Stimulated activated CD8-positive, alpha-beta memory T cell treated with anti-CD3 and anti-CD28 coated beads, Interleukin-7, amount 100 ng/mL, for 48 hours (primary cell): ENCODE data around the gene HOXB5.

ENCODE experiments used
- DNase-seq, 2 donors: peaks; one replicate each; pipeline ENCODE4 v3.0.0-alpha.2; 2020; ENCODE audit warnings: low read depth in 1 of 2; ENCODE audit errors: extremely low read depth in 1 of 2

HOXB5 gene

GRCh38 chr17:48564188-48565021, 29.2 kb downstream of the HOXB5 start:
- no peak for DNase-seq

DNA sequence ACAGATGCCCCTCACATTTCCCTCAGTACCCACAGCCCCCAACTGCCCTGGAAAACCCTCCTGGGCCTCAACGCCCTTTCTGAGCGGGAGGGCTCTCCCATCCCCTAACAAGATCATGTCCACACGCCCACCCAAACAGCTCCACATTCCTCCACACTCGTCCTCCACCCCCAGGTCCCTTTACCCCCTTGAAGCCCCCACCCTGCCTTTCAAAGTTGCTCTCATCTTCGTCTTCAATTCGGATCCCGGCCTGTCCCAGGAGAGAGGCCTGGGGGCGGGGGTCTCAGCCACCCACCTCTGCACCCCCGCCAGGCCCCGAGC, 29.8 kb downstream of the HOXB5 start:
- no peak for DNase-seq

DNA sequence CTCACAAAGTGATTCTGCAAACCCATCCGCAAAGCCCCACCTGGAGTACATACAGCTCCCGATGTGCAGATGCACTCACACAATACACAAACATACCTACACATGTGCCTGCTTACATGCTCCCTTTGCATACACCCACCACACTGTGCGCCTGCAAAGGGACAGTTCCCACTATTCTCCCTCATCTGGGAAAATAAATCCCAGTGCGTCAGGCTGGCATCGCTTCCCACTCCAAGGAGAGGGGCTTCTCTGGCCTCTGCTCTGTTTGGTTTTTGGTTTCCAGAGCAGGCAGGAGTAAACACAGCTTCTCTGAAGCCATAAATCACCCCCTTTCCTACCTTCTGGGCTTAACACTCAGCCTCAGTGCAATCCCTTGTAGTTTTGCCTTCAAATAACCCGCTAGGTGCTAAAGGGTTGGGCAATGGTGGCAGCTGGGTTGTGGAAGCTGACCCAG, 30.2 kb downstream of the HOXB5 start:
- no peak for DNase-seq

- no peak for DNase-seq
Observed at GRCh38 chr17:48562934-48563333, 30.6 kb downstream of the HOXB5 start.

DNA sequence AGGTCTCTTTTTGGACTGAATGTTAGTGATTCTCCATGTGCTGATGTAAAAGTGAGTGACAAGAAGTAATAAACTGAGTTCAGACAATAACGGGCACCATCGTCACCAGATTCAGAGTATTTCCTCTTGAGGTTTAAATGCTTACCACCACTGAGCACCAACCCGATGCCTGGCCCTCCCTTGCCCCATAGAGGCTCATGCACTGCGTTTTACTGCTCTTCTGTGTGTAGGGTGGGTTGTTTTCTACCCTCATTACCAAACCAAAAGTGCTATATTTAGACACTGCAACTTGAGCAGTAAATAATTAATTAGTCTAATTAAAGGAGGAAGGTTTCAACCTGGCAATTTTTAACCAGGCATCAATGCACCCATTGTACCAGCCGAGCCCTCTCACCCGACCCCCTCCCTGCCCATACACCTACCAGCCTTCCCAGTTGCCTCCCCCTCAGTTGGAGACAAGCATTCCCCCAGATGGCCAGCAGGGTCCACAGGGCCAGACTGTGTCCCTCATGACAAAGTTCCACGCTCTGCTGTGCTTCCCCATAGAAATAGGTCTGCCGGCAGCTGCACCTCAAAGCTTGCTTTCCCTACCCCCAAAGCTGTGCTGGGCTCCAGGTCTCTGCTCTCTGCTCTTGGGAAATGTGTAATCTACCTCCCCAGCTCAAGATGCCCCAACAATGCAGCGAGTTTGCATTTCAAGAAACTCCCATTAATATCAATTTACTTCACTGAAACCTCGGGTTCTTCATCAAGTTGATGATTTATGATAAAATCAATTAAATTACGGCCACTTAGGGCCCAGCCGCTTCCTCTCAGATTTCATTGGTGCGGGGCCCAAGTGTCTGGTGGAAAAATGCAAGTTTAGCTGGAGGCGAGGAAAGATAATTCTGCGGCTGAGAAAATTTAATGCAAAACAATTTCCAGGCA, 31.4 kb downstream of the HOXB5 start:
- no peak for DNase-seq

DNA sequence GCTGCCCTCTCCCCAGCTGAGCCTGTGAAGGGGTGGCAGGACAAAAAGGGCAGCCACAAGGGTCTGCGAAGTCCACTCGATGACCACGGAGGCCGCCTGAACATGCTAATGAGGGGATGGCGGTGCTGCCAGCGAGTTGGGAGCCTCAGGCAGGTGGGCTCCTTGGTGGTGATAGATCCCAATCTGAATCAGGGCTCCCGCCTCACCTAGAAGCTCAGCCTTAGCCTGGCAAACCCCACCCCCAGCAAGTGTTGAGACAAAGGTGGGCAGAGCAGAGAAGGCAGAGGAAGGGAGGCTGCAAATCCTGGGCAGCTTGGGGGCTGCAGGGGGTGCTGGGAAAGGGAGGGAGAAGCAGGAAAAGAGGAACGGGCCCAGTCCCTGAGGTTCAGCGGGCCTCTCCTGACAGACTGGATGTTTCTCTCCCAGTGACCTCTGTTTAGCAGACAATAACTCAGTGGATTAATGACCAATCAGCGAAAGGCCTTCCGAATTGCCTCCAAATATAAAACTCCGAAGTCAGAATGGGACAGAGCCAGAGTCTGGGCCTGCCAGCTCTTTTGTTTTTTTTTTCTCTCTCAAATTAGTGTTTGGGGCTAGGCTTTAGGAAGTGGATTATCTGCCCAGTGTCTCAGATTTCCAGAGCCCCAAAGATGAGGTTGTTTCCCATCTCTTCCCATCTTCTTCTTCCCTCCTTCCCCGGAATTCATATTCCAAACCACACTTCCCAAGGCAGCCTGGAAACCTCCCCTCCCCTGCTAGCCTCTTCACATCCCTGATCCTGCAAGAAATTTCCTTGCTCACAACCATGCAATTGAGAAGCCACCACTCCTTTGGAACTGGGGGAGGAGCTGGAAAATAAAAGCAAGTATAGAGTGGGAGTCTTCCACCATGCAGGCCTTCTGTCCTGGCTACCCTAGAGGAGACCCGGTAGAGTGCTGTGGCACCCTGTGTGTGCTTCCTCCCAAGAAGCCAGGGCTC, 33.5 kb downstream of the HOXB5 start:
- no peak for DNase-seq

DNA sequence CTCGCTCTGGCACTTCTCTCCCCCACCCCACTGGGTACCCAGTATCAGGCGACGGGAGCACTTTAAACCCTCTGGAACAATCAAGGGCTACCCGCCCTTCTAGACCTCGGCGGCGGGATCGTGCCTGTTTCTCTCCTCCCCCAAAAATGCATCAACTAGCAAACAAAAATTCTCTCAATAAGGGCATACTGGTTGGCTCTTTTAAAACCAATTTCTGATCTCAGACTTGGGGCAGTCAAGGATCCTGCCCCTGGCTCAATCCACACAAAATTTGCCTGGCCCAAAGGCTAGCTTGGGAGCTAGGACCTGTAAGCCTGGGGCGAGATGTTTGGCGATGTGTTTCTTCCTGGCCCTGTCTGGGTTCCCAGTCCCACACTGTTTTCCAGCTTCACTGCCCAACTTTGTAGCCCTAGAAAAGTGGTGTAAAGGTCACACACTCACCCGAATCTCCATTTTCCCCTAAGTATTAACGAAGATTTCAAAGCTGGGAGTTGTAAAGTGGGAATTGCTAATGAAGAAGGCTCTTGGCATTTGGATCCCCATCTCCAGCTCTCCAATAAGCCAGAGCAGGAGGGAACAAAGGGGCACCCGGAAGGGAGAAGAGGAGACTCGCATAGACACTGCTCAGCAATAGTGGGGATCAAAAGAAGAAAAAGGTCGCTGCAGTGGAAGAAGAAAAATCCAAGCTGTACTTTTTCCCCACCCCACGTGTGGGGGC, 34.3 kb downstream of the HOXB5 start:
- no peak for DNase-seq

DNA sequence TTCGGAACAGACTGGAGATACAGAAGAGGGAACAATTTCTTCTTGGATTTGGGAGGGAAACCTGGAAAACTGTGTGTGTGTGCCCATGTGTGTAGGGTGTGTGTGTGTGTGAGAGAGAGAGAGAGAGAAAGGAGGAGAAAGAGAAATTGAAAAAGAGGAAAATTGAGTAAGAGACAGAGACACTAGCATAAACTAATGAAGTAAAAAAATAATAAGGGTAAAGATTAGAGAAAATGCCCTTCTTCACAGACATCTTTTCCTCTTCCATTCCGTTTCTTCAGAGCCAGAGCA, 34.8 kb downstream of the HOXB5 start:
- no peak for DNase-seq

DNA sequence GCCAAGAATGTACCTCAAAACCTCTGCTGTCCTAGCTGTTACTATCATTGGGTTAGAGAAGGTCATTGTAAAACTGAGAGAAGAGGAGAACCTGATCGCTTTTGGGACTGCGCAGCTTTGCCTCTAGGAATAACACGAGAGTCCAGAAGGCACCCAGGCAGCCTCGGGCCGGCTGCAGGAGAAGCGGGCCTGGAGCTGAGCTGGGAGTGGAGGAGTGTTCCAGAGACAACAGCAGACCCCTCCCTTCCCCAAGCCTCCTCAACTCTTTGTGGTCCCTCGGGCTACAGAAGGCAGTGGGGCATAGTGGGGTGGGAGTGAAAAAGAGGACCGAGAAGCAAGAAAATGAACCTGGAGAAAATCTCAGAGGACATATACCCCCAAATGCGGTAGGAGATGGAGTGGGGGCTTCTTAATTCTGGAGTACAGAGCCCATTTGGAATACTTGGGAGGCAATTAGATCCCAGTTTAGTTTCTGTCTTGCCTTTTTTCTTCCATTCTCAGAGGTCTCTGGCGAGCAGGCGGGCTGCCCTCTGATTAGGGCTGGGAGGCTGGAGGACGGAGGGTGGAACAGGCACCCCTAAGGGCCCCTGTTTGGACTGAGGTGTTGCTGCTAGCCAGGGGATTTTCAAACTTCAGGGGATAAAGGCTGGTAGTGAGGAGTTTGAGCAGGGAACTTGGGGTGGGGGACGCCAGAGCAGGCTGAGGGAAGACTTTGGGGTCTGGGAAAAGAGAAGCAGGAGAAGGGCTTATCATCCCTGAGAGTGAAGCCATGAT, 35.3 kb downstream of the HOXB5 start:
- no peak for DNase-seq

- DNase-seq = no peak
Observed at GRCh38 chr17:48556576-48557401, 36.8 kb downstream of the HOXB5 start.

DNA sequence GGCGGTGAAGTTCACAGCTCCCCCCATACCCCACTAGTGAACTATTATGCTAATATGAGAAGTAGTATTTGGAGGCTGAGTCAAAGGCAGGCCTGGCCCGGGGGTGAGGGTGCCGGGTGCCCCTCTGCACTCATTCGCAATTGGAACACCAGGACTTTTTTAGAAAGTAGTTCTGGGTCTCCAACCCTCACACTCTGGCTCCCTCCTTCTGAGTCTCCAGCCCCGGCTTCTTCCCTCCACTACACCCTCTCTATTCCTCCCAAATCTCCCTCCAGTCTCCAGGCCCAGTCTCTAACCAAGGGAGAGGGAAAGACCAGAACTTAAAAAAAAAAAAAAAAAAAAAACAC, 37.4 kb downstream of the HOXB5 start:
- DNase-seq = no peak

DNA sequence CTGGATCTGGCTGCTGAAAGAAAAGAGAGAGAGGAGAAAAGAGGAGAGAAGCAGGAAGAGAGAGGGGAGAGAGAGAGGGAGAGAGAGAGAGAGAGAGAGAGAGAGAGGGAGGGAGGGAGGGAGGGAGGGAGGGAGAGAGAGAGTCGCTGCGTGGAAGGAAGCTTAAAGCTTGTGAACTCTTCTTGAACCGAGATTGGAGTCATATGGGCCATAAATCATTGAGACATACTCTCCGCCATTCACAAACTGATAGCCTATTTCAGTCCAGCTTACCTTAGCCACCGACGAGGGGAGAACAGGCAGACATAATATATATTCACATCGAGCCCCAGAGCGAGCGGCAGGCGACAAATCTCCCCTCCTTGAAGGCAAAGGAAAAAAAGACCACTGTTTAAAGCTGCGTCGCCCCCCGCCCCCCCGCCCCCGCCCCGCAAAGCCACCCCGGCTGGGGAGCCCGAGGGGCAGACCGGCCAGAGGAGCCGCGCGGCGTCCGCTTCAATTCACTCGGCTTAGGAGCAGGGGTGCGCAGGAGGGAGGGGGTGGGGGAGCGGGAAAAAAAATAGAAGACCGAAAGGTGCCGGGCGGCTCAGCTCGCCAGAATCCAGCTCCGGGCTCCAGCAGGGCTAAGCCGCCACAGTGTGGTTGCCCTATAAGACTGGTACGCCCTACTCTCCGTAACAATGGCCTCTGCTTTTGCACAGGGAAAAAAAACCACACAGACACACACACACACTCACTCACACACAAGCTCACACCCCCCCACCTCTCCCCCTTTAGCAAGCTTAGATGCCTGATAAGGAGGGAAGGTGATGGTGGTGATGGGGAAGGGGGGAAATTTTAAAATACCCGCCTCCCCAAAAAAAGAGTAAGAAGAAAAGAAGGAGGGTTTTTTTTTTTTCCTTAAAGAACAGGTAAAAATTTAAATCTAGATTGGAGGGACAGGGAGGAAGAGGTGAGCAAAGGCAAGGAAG, 38.0 kb downstream of the HOXB5 start:
- no peak for DNase-seq

GRCh38 chr17:48554412-48555257, 38.9 kb downstream of the HOXB5 start:
- no peak for DNase-seq

- no peak for DNase-seq
Observed at GRCh38 chr17:48553826-48554225, 39.8 kb downstream of the HOXB5 start.

- DNase-seq = no peak
Observed at GRCh38 chr17:48553190-48553547, 40.4 kb downstream of the HOXB5 start.

DNA sequence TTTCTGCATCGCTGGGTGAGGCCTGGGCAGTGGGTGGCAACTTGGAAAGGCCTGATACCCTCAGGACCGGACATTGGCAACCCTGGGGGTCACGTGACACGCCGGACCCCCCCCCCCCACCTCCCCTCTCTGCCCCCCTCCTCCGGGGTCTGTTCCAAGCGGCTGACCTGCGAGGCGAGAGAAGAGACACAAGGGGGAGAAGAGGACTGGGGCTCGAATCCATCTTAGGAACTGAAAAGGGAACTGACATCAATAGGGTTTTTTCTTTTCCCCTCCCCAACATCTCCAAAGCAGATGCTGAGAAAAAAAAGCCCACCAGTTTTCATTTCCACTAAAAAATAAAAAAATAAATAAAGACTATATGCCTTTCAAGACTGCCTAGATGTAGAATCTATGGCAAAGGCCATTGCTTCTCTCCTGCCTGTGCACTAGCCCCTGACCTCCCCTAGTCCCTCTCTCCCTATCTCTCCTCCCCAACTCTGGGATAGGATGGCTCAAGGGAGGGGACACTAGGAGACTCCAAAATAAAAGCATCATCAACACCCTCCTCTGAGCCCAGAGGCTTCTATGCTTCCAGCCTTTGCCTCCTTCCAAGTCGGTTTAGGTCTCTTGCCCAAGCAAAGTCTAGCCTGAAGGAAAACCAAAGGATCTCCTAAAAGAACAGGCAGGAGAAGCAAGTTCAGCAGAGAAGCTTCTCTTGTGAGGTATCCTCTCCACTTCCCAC, 41.0 kb downstream of the HOXB5 start:
- DNase-seq = no peak
